Embryonic facial prominence (tissue), 1 donor: ENCODE measurements around the gene COL25A1.

Experiments
- DNase-seq: peaks from one replicate; pipeline ENCODE4 v3.0.0-alpha.2; 2016; ENCODE audit errors: extremely low spot score

Gene COL25A1

DNA sequence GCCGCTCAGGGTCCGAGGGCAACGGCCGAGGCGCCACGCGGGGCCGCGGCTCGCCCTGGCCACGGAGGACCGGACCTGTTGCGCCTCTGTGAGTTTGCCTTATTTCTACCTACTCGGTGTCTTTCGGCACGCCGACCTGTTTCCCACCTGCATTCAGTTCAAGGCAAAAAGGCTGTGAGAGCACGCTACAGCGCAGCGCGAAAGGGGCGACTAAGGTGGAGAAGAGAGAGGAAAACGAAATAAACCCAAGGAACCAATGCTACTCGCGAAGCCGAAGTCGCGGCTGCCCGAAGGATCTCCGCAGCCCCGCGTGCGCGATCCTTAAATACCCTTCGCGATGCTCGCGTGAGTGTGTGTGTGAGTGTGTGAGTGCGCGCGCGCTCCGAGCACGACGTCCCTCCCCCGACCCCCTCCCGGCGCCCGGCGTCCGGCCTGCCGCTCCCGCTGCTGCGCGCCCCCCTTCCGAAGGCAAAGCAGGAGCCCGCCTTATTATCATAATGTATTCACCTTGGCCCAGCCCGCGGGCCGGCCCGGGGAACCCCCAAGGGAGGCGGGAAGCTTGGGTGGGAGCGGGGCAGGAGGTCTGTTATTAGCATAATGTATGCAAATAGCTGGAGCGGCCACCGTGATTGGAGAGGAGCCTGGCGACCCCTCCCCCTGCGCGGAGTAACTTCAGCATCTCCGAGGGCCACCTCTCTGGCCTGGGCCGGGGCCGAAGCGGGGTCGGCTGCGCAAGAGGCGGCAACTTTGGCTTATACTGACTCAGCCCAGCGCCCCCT lies at the start of gene COL25A1:
Gene COL25A1, minus strand, starts transcription at position 298 of the 779 bp plus-strand sequence.
- DNase-seq = peak; percentile 29

DNA sequence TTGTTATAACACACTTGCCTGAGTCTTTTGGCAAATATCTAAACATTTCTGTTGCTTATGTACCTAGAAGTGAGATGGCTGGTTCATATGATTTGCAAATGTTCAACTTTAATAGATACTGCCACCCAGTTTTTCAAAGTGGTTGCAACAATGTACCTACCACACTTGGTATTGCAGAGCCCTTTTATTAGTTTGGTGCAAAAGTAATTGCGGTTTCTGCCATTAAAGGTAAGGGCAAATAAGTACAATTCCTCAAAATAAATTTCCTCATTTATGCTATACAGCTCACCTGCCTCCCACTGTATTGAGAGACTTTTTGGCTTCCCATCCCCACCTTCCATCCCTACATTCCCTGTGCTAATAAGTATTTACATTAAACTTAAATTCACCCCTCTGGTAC lies 47.7 kb upstream of the COL25A1 start:
- DNase-seq = no peak

DNA sequence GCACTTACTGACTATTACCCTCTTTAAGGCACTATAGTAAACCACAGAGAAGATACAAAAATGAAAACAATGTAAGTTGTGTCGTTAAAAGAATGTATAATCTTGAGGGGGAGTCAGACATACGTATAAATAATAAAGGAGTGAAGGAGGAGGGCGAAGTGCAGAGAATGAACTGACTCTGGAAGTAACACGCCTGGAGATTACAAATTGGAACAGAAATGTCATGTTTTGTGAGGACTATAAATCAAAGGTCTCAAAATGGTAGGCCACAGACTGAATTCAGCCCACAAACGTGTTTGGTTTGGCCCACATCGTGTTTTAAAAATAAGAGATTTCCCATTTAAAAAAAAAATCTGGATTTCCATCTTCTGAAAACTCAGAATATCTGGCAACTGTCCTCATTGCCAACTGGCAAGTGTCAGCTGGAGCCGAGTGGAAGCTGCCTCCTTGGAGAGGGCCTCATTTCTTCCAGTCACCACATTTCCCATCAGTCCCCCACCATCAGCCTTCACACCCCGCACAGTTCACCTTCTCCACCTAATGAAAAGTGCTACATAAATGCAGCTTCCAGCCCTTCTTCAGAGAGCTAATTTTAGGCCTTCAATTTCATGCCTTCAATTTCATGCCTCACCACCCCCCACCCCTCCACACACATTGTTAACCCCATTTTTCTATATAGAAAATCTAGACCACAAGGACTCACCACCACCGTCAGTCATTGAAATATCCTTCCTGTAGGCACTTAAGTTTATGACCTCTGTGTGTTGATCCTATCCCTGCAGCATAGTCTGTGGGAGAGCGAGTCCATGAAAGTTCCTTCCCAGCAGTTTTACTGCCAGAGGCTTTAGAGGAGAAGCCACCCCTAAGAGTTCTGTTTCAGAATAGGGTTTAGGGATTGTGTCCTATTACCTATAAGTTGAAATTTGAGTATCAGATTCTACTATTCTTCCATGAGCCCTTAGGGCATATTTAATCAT lies 32.0 kb upstream of the COL25A1 start:
- DNase-seq = no peak

DNA sequence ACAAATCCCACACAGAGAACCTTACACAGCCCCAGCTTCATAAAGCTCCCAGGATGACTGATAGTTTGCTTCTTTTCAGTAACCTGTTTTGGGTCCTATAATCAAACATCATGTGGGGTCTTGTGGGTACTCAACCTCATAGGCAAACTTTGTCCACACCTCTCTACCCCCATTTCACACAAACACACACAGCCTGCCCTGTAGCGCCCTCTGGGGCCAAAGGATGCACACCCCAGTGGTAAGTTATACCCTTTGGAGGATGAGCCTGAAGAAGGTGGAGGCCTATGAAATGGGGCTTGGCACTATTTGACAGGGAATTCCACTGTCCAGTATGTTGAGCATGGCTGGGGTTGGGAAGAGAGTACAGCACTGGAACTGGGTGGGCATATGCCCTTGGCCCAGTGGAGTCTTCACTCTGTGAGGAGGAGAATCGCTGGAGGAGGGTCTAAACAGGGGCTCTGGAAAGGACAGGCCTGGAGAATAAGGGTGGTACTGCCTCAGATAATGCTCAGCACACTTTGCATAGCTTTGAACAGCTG lies 30.5 kb upstream of the COL25A1 start:
- no peak for DNase-seq

DNA sequence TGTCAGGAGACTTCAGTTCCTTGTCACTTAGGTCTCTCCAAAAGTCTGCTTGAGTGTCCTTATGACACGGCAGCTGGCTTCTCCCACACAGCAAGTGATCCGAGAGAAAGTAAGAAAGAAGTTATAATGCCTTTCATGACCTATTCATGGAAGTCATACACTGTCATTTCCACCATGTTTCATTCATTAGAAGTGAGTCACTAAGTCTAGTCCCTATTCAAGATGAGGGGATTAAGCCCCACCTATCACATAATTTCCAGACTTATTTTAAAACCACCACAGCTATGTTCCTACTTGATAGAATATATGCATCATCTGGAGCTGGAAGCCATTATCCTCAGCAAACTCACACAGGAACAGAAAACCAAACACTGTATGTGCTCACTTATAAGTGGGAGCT lies 25.2 kb upstream of the COL25A1 start:
- no peak for DNase-seq

DNA sequence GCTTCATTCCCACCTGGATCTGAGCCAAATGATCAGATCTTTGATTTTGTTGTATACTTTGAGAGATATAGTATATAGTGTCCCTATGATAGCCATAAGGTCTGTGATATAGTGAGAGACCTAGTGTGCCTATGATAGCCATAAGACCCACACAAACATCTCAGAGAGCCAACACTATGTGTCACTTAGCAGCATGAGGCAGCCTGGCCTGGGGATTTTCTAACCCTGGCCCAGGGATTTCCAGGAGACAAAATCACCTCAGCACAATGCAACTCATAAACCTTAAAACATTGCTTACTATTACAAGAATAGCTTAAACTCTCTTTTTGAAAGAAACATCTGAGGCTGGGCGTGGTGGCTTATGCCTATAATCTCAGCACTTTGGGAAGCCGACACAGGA lies 23.2 kb upstream of the COL25A1 start:
- no peak for DNase-seq

DNA sequence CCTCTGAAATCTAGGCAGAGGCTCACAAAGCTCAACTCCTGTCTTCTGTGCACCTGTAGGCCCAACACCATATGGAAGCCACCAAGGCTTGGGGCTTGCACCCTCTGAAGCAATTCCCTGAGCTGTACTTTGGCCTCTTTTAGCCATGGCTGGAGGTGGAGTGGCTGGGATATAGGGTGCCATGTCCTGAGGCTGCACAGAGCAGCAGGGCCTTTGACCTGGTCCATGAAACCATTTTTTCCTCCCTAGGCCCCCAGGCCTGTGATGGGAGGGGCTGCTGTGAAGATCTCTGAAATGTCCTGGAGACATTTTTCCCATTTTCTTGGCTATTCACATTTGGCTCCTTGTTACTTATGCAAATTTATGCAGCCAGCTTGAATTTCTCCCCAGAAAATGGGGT lies 20.9 kb upstream of the COL25A1 start:
- no peak for DNase-seq

DNA sequence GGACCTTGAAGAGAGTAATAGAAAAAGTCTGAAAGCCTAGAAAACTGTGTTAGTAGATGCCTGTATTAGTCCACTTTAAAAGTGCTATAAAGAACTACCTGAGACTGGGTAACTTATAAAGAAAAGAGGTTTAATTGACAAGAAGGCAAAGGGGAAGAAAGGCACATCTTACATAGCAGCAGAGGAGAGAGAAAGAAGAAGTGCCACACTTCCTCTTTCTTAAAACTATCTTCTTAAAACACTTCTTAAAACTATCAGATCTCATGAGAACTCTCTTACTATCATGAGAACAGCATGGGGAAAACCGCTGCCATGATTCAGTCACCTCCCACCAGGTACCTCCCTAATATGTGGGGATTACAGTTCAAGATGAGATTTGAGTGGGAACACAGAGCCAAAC lies 18.8 kb upstream of the COL25A1 start:
- no peak for DNase-seq

DNA sequence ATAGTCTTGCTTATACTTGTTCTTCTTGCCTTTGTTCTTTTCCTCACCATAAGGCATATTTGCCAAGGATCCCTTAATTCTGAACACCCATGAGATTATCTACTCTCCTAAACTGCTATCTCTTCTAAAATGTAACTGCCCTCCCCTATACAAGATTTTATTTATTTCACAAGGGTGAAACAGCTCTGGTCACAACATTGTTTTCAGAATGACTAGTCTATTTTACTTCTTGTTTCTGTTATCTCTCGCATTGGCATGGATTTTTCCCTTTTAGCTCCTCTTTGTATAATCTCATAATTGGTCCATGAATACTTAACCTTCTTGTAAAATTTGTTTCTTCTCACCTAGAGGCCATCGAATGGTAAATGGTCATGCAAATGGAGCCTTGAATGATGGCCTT lies 17.2 kb upstream of the COL25A1 start:
- DNase-seq = no peak

DNA sequence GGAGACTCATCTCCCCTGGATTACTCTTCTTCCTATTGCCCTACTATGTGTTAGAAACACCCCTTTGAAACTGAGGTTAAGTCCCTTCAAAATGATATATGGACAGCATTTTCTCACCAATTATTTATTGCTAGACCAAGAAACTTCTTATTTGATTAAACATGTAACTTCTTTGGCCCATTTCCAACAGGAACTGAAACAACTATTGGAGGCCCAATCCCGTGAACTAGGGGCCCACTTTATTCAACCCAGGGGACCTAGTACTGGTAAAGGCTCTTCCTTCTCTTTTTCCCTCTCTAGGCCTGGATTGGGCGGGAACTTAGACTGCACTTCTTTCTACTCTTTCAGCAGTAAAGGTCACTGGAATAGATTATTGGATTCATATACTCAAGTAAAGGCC lies 16.7 kb upstream of the COL25A1 start:
- DNase-seq = no peak

DNA sequence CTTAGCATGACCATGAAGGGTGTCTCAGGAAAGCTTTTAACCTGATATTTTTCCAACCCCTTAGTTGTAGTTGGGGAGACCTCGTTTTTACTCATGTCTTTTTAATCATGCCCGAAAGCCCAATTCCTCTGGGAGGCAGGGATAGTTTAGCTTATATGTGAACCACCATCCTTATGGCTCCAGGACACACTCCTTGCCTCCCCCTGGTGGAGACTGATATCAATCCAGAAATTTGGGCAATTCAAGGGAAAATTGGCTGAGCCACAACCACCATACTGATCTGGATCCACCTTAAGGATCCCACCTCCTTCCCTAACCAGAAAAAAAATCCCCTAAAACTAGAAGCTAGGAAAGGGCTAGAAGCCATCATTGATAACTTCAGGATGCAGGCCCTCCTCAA lies 13.4 kb upstream of the COL25A1 start:
- DNase-seq = no peak

DNA sequence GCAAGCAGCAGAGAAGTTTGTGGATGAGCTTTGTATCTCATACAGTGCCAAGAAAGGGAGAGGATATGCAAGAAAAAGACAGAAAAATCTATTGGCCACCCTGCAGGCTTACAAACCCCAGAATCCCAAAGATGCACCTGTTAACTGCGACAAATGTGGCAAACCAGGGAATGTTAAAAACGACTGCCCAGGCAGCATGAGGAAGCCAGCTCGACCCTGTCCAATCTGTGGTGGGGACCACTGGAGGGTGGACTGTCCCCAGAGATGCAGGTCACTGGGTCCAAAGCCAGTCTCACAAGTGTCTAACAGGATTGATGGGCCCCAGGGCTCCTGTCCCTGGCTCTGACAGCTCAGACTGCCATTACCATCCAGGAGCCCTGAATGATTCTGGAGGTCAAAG lies 12.9 kb upstream of the COL25A1 start:
- no peak for DNase-seq

DNA sequence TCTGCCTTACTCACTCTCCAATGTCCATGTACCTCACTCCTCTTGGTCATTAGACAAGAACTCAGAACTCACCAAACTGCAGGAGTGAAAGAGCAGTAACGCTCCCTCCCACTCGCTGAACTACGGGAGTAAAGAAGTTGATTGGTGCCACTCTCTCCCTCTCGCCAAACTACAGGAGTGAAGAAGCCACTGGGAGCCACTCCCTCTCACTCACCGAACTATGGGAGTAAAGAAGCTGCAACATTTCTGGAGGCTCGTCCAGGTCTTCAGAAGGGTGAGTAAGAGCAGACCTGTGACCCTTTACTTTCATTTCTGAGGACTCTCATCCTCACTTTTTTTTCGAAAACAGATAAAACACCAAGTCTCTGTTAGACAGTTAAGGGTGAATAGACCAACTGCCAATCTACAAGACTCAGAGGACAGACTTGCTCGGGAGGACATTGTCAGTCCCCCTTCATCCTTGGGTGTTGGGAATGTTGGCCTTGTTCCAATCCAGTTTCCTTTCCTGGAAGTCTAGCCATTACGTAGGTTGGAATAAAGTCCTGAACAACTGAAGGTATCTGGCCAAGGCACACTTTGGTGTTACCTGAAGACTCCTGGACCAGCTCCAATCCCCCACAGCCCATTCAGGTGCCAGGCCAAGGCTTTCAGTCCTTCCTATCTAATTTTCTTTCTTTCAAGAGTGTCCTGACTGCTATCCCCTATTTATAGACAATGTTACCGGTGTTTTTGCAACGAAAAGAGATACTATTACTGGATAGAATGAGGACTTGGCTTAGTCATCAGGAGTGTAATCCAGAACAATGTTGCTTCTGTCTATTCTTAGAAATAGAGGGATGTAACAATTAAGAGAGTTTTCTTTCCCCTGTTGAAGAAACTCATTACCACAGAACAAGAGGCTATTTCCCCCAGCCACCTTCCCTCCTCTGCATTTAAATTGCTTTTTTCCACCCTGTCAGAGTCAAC lies 11.0 kb upstream of the COL25A1 start:
- DNase-seq = no peak

DNA sequence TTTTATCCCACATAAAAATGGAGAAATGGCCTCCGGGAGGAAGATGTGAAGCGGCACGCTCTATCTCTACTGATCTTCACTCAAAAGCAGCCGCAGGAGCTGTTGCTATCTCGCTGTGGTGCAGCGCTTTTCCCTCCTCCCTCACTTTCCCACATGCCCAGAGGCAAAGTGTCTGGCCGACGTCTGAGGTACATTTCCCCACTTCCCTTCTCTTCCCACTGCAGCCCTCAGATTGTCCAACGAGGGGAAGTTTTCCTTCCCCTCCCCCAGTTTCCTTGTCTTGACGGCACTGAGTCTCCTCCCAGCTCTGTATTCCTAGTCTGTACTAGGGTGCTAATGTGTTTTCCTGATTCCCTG lies 660 bp upstream of the COL25A1 start:
- no peak for DNase-seq

DNA sequence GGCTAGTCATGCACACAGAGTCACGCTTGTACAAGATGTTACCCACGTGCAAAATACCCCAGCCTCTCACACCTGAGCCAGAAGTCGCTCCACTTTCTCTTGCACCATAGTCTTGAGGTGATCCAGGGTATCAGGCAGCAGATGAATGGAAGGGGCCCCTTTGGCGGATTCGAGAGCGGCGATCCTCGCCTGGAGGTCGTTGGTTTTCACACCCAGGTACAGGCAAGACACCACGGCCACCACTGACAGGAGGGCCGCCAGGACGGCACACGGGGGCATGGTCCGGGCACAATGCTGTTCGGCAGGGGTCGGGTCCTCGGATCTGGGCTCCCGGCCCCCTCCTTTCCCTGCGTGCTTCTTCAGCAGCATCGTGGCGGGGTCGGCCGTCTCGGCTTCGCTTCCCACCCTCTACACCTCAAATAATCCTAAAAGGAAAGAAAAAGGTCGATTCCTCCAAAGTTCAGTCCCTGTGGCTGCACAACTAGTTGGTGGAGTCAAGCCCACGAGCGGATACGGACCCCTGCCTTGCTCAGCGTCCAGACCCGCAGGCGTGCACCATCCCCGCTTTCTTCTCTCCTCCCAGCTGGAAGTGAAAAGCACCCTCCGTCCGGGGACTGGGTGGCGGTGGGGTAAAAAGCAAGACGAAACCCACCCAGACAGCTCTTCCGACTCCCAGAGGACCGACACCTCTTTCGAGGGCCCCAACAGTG lies 652 bp downstream of the COL25A1 start:
- no peak for DNase-seq

DNA sequence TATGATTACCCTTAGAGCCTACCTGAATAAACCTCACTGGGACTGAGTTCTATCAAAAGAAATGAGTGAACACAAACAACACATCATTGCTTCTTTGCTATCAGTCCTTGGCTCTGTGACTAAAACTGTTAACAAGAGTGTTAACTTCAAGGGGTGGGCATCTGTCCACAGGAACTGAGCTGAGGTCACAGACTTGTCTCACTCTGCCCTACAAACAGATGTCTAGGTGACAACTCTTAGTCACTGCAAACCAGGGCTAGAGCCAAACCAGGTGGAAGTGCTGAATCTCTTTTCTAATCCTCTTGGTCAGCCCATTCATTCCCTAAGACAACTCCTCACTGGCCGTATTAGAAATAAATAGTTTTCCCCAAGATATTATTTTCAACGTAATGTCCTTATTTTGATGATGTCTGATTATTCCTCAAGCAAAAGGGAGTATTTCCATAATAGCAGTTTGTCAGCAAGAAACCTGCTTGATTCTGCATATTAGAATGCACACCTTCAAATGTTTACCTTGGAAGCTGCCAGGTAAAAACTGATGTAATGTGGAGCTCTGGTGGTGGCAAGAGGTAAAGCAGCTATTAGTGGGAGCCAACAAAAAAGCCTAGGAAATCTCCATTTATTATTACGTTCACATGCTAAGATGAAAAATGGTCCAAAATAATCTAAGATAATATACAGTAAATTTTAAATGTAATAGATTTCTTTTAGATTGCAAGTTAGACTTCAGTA lies 4.0 kb downstream of the COL25A1 start:
- no peak for DNase-seq

DNA sequence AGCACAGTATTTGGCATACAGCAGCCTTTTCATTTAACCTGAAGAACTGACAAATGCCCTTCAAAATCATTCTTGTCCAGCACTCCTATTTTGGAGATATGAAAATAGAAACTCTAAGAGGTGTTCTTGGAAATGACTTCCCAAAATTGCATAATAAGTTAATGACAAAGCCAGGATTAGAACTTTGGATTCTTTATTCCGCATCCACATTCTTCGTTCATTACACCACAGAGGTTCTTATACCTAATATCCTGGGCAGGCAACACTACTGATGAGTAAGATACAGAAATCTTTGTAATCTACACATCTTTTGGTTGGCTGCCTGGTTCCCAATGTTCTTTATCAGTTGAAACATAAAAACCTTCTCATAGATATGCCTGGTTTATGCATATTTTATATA lies 5.9 kb downstream of the COL25A1 start:
- DNase-seq = no peak

DNA sequence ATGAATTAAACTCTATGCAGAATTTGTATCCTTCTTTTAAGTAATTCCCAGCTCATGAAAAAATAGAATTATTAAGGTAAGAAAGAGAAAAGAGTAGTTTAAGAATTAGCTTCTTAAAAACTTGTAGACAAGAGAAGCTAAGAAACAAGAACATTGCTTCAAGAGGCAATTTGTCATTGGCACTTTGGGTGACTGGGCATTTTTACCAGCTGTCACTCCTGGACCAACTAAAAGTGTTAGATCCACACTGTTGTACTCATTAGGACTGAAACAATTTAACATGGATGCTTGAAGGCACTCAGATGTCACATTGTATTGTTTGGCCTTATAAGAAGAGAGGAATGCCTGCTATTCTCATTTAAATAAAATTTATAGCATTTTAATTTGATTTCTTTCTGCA lies 7.4 kb downstream of the COL25A1 start:
- DNase-seq = no peak

DNA sequence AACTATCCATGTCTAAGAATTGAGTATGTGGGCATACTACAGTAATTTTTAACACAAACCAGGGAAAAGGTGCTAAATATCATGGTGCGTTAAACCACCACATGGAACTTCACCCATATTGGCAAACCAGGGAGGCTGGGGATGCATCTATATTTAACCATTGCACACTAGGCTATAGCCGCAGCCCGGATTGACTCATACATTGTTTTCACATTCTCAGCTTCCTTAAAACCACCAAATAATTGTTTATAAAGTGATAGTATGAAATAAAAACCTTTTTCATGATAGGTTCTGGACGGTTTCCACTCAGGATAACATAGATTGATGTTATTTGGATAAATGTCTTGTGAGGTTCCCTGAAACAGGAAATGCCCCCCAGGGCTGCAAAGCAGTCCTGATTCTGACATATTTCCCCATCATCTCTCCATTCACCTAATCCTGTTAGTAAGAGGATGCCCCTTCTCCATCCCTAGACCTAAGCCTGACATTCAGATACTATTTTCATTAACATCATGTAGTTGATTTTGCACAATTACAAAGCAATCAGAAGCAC lies 7.9 kb downstream of the COL25A1 start:
- DNase-seq = no peak

DNA sequence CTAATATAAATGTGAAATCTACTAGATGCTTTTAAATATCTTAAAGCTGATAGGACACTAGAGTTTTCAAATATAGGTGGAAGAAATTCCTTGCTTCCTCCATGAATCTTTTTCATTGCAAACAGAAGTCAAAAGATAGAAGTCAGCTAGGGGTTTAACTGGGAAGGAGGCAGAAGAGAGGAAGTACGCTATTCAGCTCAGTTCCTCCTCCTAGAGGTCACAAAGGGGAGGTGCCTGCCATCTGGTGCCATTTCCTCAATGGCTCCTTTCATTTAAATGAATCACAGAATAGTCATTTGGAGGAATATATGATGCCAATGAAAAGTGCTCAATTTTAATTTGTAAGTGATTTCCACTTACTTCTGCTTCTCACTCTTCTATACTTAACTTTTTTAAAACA lies 8.5 kb downstream of the COL25A1 start:
- no peak for DNase-seq
